Fibroblast of mammary gland (primary cell): ENCODE data around the gene GALNT18.

Source experiments
- DNase-seq: peaks from one replicate; pipeline ENCODE4 v3.0.0-alpha.2; 2010; ENCODE audit warnings: low read depth
- H3K4me3 ChIP-seq: 2 replicates; pipeline ENCODE4 v1.5.1; 2011; ENCODE audit warnings: low read depth, mild to moderate bottlenecking, low read length, moderate library complexity; ENCODE audit not compliant: control insufficient read depth
- CTCF ChIP-seq: conservative IDR thresholded peaks from 2 replicates; pipeline ENCODE4 v1.5.1; 2011; ENCODE audit warnings: low read depth, low read length, inconsistent platforms; ENCODE audit not compliant: control insufficient read depth, insufficient read depth

GALNT18 gene

GRCh38 chr11:11483627-11484026 is 138.2 kb downstream of the GALNT18 start:
- DNase-seq, result no peak
- no peak for TF ChIP-seq CTCF
- no peak overlapping the region for H3K4me3 ChIP-seq

- no peak for DNase-seq
- H3K4me3 ChIP-seq, result no peak overlapping the region
- TF ChIP-seq CTCF, result no peak
Measured at GRCh38 chr11:11482730-11483129, 139.1 kb downstream of the GALNT18 start.

- TF ChIP-seq CTCF, result no peak
- no peak overlapping the region for H3K4me3 ChIP-seq
Measured at GRCh38 chr11:11481371-11481770, 140.4 kb downstream of the GALNT18 start.

GRCh38 chr11:11480971-11481370 is 140.8 kb downstream of the GALNT18 start:
- DNase-seq, result no peak
- TF ChIP-seq CTCF, result no peak
- no peak overlapping the region for H3K4me3 ChIP-seq

More at GRCh38 chr11:11481371-11481770, 140.4 kb downstream of the GALNT18 start:
- DNase-seq, result no peak

GRCh38 chr11:11478687-11479086 is 143.1 kb downstream of the GALNT18 start:
- TF ChIP-seq CTCF, result no peak
- DNase-seq, result no peak
- H3K4me3 ChIP-seq, result no peak overlapping the region

- no peak for DNase-seq
- TF ChIP-seq CTCF, result no peak
- no peak overlapping the region for H3K4me3 ChIP-seq
Measured at GRCh38 chr11:11477695-11478420, 143.9 kb downstream of the GALNT18 start.
